Measurements from ENCODE around the gene SLC24A4. TPM values are rescaled to one million over a fixed set of nuclear protein-coding genes. Genes with fewer than 3 reads are reported as not detected.

Gene SLC24A4
- polyA plus RNA-seq, 1 donor from 2014 or later, result 0.17 TPM

DNA sequence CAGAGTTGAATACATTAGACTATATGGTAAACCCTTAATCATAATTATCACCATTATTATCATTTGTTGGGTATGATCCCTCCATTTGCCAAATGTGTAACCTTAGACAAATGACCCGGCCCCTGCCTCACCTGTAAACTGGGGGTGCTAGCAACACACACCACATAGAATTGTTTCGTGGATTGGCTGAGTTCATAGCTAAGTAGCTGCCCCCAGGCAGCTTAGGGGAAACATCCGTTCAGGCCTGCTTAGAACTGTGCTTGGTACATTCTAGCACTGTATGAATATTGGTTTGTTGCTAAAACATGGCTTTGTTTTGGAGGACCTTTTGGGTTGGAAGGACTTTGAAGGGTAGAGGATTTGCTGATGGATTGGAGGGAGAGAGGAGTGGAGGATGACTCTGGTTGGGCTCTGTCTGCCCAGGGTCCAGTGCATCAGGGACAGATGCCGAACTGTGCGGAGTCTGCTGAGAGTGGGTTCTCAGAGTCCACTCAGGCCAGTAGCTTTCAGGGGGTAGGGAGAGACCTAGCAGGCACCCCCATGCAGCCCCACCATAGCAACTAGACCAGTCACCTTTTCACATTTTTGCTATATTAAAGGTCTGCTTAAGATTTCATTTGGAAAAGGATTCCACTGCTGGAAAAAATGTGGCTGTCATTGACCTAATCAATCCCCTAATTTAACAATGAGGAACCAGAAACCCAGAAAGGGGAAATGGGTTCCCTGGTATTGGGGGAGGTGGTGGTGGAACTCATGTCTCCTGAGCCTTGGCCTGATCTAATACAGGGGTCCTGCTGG lies 192.8 kb downstream of the SLC24A4 start:
- Histone ChIP-seq H3K9me2 (ENCODE audit: insufficient read depth, low read length) (no peaks in the 10 kb centered on the region), H3K36me3 (ENCODE audit: insufficient read depth, low read length) (no peaks in the 10 kb centered on the region), H3F3A (ENCODE audit: insufficient read depth, low read length, poor library complexity, severe bottlenecking) (no peaks in the 10 kb centered on the region), H3K9ac (ENCODE audit: low read length) (no peak overlapping the region), H3K4me2 (ENCODE audit: low read length) (no peak overlapping the region), H3K79me2 (replicated peaks; ENCODE audit: insufficient read depth, low read length) (no peaks in the 10 kb centered on the region), H3K27me3 (ENCODE audit: insufficient read depth, low read depth, low read length) (peaks cover 36% of the 10 kb centered on the region), H2AFZ (ENCODE audit: low read depth, low read length) (no peak overlapping the region), H3K4me3 (ENCODE audit: low read length) (no peak overlapping the region), H3K27ac (ENCODE audit: low read length) (no peak overlapping the region), H3K9me3 (ENCODE audit: low read length) (no peaks in the 10 kb centered on the region), H4K20me1 (ENCODE audit: insufficient read depth) (no peaks in the 10 kb centered on the region)
- TF ChIP-seq EZH2 (IDR thresholded peaks at IDR 0.05; ENCODE audit: borderline replicate concordance, insufficient read depth, low read length, poor library complexity, severe bottlenecking), result no peak
- TF ChIP-seq EP300 (conservative IDR thresholded peaks at IDR 0.05; ENCODE audit: poor library complexity, severe bottlenecking), result no peak
- TF ChIP-seq TAF1 (IDR thresholded peaks at IDR 0.05; ENCODE audit: low read depth), result no peak
- TF ChIP-seq, protein P1, sequence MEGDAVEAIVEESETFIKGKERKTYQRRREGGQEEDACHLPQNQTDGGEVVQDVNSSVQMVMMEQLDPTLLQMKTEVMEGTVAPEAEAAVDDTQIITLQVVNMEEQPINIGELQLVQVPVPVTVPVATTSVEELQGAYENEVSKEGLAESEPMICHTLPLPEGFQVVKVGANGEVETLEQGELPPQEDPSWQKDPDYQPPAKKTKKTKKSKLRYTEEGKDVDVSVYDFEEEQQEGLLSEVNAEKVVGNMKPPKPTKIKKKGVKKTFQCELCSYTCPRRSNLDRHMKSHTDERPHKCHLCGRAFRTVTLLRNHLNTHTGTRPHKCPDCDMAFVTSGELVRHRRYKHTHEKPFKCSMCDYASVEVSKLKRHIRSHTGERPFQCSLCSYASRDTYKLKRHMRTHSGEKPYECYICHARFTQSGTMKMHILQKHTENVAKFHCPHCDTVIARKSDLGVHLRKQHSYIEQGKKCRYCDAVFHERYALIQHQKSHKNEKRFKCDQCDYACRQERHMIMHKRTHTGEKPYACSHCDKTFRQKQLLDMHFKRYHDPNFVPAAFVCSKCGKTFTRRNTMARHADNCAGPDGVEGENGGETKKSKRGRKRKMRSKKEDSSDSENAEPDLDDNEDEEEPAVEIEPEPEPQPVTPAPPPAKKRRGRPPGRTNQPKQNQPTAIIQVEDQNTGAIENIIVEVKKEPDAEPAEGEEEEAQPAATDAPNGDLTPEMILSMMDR (IDR thresholded peaks at IDR 0.05; ENCODE audit: poor library complexity, severe bottlenecking), result no peak
- TF ChIP-seq, protein P2, sequence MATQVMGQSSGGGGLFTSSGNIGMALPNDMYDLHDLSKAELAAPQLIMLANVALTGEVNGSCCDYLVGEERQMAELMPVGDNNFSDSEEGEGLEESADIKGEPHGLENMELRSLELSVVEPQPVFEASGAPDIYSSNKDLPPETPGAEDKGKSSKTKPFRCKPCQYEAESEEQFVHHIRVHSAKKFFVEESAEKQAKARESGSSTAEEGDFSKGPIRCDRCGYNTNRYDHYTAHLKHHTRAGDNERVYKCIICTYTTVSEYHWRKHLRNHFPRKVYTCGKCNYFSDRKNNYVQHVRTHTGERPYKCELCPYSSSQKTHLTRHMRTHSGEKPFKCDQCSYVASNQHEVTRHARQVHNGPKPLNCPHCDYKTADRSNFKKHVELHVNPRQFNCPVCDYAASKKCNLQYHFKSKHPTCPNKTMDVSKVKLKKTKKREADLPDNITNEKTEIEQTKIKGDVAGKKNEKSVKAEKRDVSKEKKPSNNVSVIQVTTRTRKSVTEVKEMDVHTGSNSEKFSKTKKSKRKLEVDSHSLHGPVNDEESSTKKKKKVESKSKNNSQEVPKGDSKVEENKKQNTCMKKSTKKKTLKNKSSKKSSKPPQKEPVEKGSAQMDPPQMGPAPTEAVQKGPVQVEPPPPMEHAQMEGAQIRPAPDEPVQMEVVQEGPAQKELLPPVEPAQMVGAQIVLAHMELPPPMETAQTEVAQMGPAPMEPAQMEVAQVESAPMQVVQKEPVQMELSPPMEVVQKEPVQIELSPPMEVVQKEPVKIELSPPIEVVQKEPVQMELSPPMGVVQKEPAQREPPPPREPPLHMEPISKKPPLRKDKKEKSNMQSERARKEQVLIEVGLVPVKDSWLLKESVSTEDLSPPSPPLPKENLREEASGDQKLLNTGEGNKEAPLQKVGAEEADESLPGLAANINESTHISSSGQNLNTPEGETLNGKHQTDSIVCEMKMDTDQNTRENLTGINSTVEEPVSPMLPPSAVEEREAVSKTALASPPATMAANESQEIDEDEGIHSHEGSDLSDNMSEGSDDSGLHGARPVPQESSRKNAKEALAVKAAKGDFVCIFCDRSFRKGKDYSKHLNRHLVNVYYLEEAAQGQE (IDR thresholded peaks at IDR 0.05; ENCODE audit: borderline replicate concordance), result no peak
- TF ChIP-seq RAD21 (conservative IDR thresholded peaks at IDR 0.05), result no peak
- TF ChIP-seq SMC3 (conservative IDR thresholded peaks at IDR 0.05; ENCODE audit: poor library complexity), result no peak
- no peak for TF ChIP-seq MXI1 (conservative IDR thresholded peaks at IDR 0.05; ENCODE audit: poor library complexity, severe bottlenecking)
- no peak for TF ChIP-seq POLR2AphosphoS5 (IDR thresholded peaks at IDR 0.05)

DNA sequence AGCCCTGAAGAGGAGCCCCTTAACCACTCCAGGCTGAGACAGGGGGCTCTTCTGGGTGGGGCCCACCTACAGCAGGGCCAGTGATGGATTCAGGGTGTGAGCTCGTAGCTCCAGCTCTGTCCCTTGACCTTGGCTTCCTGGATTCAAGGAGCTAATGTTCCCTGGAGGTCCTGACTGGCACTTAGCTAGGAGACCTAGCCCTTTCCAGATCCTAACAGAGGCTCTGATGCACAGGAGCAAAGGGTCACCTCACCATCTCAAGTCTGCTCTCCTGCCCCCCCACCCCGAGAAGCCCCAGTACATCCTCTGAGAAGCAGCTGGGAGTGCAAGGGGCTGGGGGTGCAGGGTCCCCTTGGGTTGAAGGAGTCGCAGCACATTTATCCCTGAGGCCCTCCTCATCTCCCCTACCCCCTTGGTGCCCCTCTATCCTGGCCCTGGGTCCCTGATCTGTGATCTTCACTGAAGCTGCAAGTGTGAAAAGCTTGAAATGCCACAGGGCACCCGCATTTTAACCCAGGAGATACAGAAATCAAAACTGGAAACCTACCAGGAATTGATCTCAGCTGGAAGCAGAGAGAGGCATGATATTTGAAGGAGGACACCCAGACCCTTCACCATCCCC lies 193.5 kb downstream of the SLC24A4 start:
- no peaks in the 10 kb centered on the region for H3K79me2 ChIP-seq (replicated peaks; ENCODE audit: insufficient read depth, low read length)
- no peaks in the 10 kb centered on the region for H4K20me1 ChIP-seq (ENCODE audit: insufficient read depth)
- no peaks in the 10 kb centered on the region for H3F3A ChIP-seq (ENCODE audit: insufficient read depth, low read length, poor library complexity, severe bottlenecking)
- H2AFZ ChIP-seq (ENCODE audit: low read depth, low read length), result no peak overlapping the region
- H3K27me3 ChIP-seq (ENCODE audit: insufficient read depth, low read depth, low read length), result peaks cover 36% of the 10 kb centered on the region
- no peak overlapping the region for H3K4me3 ChIP-seq (ENCODE audit: low read length)
- no peaks in the 10 kb centered on the region for H3K36me3 ChIP-seq (ENCODE audit: insufficient read depth, low read length)
- H3K4me2 ChIP-seq (ENCODE audit: low read length), result no peak overlapping the region
- no peak overlapping the region for H3K9ac ChIP-seq (ENCODE audit: low read length)
- H3K9me3 ChIP-seq (ENCODE audit: low read length), result no peaks in the 10 kb centered on the region
- TF ChIP-seq TAF1 (IDR thresholded peaks at IDR 0.05; ENCODE audit: low read depth), result no peak
- no peak for TF ChIP-seq SMC3 (conservative IDR thresholded peaks at IDR 0.05; ENCODE audit: poor library complexity)
- TF ChIP-seq, protein P2 (IDR thresholded peaks at IDR 0.05; ENCODE audit: borderline replicate concordance), result no peak
- no peak for TF ChIP-seq POLR2AphosphoS5 (IDR thresholded peaks at IDR 0.05)
- TF ChIP-seq EP300 (conservative IDR thresholded peaks at IDR 0.05; ENCODE audit: poor library complexity, severe bottlenecking), result no peak
- no peak for TF ChIP-seq EZH2 (IDR thresholded peaks at IDR 0.05; ENCODE audit: borderline replicate concordance, insufficient read depth, low read length, poor library complexity, severe bottlenecking)
- TF ChIP-seq RAD21 (conservative IDR thresholded peaks at IDR 0.05), result no peak
- TF ChIP-seq, protein P1 (IDR thresholded peaks at IDR 0.05; ENCODE audit: poor library complexity, severe bottlenecking), result no peak
- no peak for TF ChIP-seq MXI1 (conservative IDR thresholded peaks at IDR 0.05; ENCODE audit: poor library complexity, severe bottlenecking)
- H3K9me2 ChIP-seq (ENCODE audit: insufficient read depth, low read length), result no peaks in the 10 kb centered on the region
- H3K27ac ChIP-seq (ENCODE audit: low read length), result no peak overlapping the region

All from neural cell (in vitro differentiated cells).